DMS53 treated with DMSO at 0.1 percent for 48 hours (cell line): ENCODE data around the gene SUCNR1.
"Not testable (repeated sequence)": the region's sequence is repeated elsewhere in the genome, so short reads cannot be mapped to it uniquely, and the experiment has no call there.

Experiments
- DNase-seq: peaks from one replicate; lab custom pipeline; 2025; ENCODE audit not compliant: unreplicated experiment; lab: John Stamatoyannopoulos, UW

The SUCNR1 gene, protein sequence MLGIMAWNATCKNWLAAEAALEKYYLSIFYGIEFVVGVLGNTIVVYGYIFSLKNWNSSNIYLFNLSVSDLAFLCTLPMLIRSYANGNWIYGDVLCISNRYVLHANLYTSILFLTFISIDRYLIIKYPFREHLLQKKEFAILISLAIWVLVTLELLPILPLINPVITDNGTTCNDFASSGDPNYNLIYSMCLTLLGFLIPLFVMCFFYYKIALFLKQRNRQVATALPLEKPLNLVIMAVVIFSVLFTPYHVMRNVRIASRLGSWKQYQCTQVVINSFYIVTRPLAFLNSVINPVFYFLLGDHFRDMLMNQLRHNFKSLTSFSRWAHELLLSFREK

GRCh38 chr3:151873398-151873797, at the start of gene SUCNR1:
Gene SUCNR1 (plus strand): TSS chr3:151873643. CDS start chr3:151879893, 6,250 bp downstream.
- no peak for DNase-seq

- DNase-seq, result no peak
Measured at GRCh38 chr3:151827816-151828215, 45.6 kb upstream of the SUCNR1 start.

GRCh38 chr3:151835751-151836525, 37.5 kb upstream of the SUCNR1 start:
- DNase-seq, result no peak

DNA sequence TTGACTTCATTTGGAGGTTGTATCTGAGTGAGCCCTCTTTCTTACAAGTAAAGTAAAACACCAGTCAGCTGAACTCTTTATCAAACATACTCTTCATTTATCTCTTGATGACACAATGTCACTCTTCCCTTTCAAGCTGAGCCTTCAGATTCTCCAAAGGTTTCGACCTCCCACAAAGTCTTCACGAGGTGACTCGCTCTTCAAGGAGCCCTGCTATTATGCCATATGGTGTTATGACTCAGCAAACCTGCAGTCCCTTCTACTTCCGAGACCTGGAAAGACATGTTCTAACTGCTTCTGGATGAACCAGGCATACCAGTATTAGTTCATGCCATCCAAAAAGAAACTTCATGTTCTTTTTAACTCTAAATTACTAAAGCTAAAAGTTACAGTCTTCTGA, 36.4 kb upstream of the SUCNR1 start:
- DNase-seq, result peak; percentile 67

DNA sequence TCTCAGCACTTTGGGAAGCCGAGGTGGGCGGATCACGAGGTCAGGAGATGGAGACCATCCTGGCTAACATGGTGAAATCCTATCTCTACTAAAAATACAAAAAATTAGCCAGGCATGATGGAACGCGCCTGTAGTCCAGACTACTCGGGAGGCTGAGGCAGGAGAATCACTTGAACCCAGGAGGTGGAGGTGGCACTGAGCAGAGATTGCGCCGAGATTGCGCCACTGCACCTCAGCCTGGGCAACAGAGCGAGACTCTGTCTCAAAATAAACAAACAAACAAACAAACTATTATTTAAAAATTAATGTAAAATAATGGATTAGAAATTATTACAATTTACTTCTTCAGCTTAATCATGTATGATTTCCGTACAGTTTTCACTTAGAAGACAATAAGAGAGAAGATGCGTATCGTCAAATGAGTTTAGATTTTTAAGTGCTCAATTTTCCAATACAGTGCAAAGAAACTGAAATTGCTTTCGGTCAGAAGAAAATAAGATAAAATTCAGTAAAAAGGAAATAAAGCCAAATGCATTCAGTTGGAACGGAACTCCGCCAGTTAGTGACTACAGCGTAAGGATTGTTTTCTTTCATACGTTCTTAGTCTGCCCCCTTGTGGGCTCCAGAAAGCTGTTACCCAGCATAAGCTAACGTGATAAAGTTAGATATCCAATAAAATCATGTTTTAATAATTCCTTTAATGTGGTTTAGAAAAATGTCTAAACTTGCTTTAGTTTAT, 34.7 kb upstream of the SUCNR1 start:
- peak; percentile 54 for DNase-seq

GRCh38 chr3:151839313-151839631, 34.2 kb upstream of the SUCNR1 start:
- no peak for DNase-seq

- no peak for DNase-seq
Measured at GRCh38 chr3:151841801-151842200, 31.6 kb upstream of the SUCNR1 start.

DNA sequence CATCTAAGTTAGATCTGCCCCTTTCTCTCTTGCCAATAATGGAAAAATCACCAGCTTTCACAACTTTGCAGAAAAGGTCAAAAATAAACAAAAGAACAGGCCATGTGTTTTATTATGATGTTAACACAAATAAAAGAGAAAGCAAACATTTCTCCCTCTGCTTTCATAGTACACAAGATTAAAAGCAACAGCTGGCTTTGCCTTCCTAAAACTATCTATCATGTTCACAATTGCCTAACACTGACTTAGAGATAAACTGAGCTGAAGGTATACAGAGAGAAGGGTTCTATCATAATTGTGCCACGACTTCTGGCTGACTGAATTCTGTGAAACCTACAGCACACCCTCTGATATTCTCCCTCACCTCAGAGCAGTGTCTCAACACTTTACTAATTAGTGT, 30.2 kb upstream of the SUCNR1 start:
- DNase-seq, result peak; percentile 27

GRCh38 chr3:151845306-151845905, 28.0 kb upstream of the SUCNR1 start:
- DNase-seq, result no peak

DNA sequence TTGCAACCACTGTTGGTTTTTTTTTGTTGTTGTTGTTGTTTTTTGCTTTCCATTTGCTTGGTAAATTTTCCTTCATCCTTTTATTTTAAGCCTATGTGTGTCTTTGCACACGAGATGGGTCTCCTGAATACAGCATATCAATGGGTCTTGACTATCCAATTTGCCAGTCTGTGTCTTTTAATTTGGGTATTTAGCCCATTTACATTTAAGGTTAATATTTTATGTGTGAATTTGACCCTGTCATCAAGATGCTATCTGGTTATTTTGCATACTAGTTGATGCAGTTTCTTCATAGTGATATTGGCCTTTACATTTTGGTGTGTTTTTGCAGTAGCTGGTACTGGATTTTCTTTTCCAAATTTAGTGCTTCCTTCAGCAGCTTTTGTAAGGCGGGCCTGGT, 23.4 kb upstream of the SUCNR1 start:
- DNase-seq, result not testable (repeated sequence)

- DNase-seq, result no peak
Measured at GRCh38 chr3:151852074-151852811, 21.2 kb upstream of the SUCNR1 start.

DNA sequence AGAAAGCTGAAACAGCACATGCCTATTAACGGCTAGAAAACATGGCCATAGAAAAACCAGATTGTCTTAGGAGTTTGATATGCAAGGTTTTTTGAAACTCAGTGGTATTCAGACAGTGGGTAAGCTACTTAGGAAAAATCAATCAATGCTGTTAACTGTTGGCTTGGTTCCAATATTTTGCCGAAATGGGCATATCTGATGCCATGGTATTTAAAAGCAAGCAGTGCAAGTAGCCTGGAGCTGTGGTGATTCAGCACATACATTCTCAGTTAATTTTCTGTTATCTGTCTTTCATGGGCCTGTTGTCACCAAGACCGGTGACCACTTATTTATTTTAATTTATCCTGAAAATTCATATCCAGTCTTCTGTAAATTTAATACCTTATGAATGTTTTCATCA, 17.3 kb upstream of the SUCNR1 start:
- DNase-seq, result no peak

- DNase-seq, result no peak
Measured at GRCh38 chr3:151856641-151857040, 16.8 kb upstream of the SUCNR1 start.

DNA sequence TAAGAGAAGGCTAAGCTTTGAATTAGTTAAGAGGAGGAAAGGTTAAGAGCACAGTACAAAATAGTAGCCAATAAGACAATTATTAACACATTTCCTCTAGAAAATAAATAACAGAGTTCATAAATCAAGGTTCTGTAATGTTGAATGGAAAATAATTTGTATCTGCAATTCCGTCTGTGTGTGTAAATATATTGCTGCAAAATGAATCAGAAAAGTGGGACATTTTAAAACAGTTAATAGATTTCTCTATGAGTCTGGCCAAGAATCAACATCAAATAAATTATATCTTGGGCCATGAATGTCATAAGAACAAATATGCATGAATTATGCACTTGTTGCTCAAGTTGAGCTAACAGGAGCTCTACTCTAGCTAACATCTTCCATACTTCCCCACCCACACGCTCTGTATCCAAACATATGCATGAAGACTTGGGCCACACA, 14.2 kb upstream of the SUCNR1 start:
- no peak for DNase-seq

DNA sequence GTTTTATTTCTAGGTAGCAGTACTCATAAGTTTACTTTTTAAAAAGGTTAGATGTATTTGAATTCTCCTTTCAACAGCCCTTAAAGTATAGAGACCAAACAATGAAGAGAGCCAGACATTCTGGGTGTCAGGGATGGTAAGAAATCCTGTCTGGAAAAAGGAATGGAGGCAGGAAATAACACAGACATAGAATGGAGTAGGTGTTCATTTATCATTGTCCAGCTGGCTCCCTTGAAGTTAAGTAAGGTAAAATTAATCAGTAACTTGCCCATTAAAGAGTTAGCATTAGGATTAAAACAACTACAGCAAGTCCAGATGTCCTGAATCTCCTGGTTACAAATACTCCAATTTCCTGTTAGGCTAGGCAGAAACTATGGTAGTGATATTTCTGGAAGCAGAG, 13.5 kb upstream of the SUCNR1 start:
- DNase-seq, result peak; percentile 43

DNA sequence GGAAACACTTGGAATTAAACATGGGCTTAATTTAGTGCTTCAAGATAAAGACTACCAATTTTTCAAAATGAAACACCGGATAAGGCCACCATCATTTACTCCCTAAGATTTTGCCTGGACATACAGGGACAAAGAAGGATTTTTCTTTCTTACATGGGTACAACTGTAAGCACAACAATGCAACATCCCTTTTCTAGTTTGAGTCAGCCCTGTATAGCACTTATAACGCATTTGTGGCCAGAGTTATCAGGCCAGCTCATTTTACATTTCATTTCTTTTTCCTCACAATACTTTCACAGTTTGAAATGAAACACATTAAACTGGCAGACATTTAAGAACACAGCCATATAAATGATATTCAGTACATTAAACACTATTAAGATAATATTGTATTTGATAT, 9.8 kb upstream of the SUCNR1 start:
- DNase-seq, result no peak

DNA sequence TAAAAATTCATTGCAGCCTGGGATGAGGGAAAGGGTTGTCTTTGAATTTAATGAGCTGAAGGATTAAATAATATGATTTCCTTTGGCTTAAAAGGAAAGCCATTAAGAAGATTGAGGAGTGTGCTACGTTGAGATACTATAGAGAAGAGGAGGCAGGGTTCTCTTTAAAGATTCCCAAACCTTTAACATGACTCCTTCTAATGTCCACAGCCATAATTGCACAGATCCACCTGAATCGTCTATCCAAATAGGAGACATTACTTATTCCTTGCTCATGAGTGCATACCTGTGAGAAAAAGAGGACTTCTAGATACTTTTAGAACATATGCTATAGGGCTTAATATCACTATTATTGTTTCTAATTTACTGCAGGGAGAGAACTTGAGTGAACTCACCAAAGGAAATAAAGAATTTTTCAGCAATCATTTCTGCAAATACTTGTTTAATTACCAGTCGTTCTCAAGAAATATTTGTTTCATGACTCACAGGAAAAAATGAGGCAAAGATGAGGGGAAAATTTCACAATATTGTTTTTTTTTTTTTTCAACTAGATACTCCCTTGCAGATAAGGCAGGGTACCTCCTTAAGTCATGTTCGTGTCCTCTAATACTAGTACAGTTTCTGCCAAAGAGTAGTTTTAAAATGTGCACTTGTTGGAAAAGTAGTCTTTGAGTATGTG, 8.9 kb upstream of the SUCNR1 start:
- DNase-seq, result no peak

DNA sequence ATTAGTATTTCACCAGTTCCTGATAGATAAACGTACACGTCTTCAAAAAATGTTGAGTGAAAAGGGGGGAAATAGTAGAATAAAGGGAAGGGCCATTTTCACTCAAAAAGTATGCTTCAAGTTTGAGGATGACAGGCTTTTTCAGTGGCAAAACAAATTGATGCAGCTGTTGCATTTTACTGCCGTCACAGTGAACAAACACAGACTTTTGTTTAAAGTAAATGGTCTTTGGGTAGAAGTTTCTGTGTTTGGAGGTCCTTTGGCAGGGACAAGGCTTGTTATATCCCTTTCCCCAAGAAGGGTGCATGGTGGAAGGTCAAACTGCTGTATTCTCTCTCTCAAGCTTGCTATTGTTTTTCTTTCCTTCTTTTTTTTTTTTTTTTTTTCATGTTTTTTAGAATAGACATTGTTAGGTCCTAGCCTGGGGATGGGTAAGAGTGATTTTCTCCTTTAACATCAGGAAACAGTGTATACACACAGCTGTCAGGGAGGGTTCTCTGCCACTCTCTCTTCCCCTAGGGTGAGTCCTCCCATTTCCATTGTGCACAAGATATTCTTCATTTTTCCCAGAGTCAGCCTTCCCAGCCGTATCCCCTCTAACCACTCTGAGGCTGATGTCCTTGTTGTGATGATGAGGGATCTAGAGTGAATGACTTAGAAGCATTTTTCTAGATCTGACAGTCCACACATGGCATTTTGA, 6.6 kb upstream of the SUCNR1 start:
- DNase-seq, result no peak

GRCh38 chr3:151867666-151868065, 5.8 kb upstream of the SUCNR1 start:
- no peak for DNase-seq

DNA sequence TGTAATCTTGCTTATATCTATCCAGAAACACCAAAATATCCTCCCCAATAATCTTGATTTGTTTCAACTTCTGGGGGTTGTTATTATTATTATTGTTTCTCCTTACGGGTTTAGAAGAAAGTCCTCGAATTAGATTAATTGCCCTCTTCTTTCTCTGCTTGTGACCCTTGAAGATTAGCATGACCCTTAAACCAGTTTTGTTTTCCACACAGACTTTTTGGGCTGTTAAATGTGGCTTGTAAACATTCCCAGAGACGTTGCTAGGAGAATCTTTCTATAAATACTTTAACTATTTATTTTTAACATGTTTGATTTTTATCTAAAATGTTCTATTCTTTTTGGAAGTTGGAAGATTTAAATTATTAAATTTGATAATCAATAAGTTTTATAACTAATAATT, 4.3 kb upstream of the SUCNR1 start:
- no peak for DNase-seq
